NCI-H345 (cell line): Measurements from ENCODE around the gene ADGRG1.

Experiments
- DNase-seq: peaks from one replicate; lab custom pipeline; 2025; lab: John Stamatoyannopoulos, UW

The ADGRG1 gene

DNA sequence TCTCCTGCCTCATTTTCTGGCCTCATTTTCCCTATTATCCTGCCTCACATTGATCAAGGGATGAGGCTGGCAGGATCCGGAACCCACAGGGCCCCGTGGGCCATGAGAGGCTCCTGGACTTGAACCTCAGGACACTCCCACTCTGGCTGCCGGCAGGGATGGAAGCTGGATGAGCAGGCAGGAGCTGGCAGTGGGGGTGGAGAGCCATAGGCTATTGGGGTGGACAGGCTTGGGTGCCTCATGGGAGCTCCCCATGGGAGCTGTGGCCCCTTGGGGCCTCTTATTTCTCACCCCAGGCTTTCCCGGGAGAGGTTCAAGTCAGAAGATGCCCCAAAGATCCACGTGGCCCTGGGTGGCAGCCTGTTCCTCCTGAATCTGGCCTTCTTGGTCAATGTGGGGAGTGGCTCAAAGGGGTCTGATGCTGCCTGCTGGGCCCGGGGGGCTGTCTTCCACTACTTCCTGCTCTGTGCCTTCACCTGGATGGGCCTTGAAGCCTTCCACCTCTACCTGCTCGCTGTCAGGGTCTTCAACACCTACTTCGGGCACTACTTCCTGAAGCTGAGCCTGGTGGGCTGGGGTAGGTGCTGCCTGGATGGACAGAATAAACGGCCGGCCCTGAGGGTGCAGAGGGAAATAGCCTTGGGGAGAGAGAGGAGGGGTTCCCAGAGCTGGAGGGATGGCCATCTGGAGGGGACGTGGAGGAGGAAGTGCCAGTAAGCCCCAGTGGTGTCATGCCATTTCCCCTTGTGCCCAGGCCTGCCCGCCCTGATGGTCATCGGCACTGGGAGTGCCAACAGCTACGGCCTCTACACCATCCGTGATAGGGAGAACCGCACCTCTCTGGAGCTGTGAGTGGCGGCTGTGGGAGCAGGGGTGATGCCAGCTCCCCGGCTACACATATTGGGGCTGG is 55.5 kb downstream of the ADGRG1 start:
- no peak for DNase-seq

DNA sequence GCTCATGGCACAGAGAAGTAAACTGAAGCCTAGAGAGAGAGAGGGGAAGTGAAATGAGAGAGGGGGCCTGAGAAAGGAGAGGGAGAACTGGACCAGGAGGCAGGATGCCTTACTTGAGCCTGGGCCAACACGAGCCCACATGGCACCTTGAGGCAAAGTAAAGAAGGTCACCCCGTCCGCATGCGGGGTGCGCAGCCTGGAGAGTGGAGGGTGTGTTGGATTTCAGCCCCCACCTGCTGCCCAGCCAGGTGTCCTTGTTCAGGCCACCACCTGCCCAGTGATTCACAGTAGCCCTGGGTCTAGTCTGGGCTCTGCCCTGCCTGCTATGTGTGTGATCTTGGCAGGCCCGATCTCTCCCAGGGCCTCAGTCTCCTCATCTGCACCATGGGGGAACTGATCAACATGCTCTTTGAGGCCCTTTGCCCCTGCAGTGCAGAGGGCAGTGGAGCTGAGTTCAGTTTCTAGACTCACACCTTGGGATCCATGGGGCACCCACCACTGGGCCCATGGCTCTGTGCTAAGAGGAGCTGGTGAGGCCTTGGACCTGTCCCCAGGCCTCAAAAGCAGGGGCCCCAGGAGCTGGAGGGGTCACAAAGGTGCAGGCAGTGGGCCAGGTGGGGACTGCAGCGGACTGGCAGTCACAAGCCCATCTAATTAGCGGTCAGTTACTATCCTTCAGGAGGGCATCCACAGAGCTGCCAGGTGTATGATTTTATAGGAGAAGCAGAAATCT is 56.4 kb downstream of the ADGRG1 start:
- no peak for DNase-seq

DNA sequence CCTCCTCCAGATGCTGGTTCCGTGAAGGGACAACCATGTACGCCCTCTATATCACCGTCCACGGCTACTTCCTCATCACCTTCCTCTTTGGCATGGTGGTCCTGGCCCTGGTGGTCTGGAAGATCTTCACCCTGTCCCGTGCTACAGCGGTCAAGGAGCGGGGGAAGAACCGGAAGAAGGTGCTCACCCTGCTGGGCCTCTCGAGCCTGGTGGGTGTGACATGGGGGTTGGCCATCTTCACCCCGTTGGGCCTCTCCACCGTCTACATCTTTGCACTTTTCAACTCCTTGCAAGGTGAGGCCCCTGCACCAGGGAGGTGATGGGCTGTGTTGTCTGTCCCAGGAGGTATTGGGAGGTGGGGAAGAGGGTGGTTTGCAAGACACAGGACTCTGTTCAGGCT is 57.2 kb downstream of the ADGRG1 start:
- DNase-seq: no peak

DNA sequence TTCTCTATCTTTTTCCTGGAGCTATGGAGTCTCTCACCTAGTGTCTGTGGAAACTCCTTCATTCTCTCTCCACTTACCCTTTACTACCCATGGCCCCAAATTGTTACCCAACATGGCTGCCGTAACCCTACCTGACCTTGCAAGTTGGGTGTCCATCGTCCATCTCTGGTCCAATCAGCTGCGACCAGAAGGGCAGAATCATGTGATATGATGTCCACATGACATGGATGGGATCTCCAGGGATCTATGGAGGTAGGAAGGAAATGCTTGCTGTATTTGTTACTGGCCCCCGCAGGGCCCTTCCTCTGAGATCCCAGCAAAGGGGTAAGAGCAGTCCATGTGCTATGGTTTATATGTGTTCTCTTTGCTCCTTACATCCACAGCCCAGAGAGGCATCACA is 58.1 kb downstream of the ADGRG1 start:
- DNase-seq: no peak

GRCh38 chr16:57687363-57687929 is 59.0 kb downstream of the ADGRG1 start:
- no peak for DNase-seq

GRCh38 chr16:57688487-57688986 is 60.1 kb downstream of the ADGRG1 start:
- DNase-seq: no peak

DNA sequence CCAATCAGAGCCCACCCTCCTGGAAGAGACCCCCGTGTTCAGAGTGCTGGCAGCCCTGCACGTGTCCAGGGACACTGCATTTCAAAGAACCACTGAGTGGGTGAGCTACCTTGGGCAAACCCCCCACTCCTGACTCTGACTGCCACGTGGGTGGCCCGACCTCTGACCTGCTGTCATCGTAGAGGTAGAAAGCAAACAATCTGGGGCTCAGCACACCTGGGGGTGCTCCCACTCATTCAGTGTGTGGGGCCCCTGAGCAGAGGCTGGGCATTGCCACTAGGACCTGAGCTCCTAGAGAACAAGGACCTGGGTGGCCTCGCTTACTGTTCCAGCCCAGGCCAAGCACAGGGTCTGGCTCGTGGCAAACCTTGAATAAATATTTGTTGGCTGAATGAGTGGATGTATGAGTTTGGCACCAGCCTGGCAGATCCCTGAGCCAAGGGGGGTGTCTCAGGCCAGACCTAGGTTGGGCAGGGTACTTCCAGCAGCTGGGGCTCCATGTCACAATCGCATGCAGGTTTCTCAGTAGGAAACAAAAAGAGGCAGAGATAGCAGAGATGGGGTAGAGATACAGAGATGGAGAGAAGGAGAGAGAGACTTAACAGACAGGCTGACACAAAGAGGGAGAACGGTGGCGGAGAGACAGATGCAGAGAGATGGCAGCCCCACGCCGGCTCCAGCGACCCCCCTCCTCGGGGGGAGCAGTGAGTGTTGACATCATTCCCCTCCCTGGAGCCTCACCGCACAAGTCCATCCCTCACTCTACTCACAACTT is 60.7 kb downstream of the ADGRG1 start:
- no peak for DNase-seq

GRCh38 chr16:57689762-57690558 is 61.5 kb downstream of the ADGRG1 start:
- DNase-seq: no peak

GRCh38 chr16:57690782-57691471 is 62.5 kb downstream of the ADGRG1 start:
- no peak for DNase-seq

DNA sequence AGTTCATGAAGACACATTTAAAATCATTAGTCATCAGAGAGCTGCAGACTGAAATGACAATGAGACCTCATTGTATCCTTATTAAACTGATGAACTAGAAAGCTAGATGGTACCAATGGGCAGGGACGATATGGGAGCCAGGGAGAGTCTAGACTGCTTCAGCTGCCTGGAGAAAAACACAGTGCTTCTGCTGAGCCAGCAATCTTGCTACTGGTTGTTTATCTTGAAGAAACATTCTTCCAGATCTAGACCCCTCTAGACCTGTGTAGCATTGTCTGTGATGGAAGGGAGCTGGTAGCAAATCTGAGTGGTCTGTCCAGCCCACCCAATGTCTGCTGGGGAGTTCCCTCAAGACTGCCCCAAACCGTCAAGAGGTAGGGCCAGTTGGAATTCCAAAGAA is 64.2 kb downstream of the ADGRG1 start:
- DNase-seq: no peak

DNA sequence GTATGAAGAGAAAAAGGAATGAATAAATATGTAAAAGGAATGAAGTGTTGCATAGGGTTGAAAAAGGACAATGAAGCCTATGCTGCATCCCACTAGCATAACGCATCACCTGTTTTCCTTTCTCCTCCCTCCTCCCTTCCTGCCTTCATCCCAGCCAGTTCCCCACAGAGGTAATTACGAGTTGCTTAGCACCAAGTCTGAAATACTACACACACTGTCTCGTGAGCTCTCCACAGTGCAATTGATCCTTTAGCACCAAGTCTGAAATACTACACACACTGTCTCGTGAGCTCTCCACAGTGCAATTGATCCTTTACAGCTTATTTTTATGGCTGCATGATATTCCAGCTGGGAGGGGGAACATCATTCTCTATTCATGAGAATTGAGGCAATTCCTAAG is 65.1 kb downstream of the ADGRG1 start:
- peak; percentile 43 for DNase-seq

- no peak for DNase-seq
Observed at GRCh38 chr16:57694231-57694724, 65.8 kb downstream of the ADGRG1 start.

GRCh38 chr16:57694725-57695679 is 66.6 kb downstream of the ADGRG1 start, which contains the start of gene DRC7:
TSS of gene DRC7 (plus strand) at chr16:57694806. CDS start at chr16:57697950, 3,144 bp downstream.
- peak; percentile 36 for DNase-seq

GRCh38 chr16:57695680-57696069 is 67.2 kb downstream of the ADGRG1 start:
- no peak for DNase-seq

GRCh38 chr16:57696240-57696639 is 67.8 kb downstream of the ADGRG1 start:
- no peak for DNase-seq

DNA sequence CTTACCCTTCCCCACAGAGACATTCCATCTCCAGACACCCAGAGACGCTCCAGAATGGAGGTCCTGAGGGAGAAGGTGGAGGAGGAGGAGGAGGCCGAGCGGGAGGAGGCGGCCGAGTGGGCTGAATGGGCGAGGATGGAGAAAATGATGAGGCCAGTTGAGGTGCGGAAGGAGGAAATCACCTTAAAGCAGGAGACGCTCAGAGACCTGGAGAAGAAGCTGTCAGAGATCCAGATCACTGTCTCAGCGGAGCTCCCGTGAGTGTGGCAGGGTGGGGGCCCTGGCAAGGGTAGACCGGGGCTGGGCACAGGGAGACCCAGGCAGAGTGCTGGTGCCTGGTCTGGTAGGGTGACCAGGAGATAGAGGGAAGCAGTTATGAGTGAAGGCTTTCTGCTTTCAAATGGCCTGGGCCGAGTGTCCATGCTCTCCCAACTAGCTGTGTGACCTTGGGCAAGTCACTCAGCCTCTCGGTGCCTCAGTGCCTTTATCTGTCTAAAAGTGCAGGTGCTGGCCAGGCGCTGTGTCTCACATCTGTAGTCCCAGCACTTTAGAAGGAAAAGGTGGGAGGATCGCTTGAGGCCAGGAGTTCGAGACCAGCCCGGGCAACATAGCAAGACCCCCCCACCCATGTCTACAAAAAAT is 69.6 kb downstream of the ADGRG1 start:
- no peak for DNase-seq

DNA sequence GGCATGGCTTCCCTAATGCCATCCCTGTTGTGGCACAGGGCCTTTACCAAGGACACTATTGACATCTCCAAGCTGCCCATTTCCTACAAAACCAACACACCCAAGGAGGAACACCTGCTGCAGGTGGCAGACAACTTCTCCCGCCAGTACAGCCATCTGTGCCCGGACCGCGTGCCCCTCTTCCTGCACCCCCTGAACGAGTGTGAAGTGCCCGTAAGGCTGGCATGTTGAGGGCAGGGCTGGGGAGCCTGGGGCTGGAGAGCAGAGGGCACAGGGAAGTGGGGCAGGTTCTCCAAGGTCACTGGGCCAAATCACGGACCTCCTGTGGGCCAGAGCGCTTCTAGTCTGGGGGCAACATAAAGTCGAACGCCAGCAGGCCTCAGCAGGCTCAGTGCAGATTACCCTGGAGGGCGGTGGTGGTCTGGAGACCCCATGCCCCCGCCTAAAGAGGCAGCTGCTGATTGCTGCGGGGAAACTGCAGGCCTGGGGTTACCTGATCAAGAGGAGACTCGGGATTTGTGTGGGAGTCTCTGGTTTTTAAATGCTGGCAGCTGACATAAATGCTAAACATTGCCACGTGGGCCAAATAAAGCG is 70.5 kb downstream of the ADGRG1 start:
- DNase-seq: no peak

DNA sequence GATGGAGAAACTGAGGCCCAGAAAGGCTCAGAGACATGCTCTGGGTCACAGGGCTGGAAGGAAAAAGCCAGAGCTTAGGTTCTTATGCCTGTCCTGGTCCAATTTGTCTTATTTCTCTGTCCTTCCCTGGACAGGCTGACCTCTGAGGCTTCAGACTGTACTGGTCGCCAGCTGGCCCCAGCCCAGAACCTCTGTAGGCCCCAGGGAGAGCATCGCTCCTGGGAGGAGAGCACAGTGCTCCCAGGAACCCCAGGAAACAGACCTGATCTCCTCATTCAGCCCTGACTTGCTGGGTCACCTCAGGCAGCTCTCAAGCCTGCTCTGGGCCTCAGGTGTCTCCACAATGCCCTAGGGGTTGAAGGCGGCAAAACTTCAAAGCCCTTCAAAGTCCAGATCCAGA is 71.1 kb downstream of the ADGRG1 start:
- DNase-seq: no peak
